ENCODE data around the gene PSKH1.

DNA sequence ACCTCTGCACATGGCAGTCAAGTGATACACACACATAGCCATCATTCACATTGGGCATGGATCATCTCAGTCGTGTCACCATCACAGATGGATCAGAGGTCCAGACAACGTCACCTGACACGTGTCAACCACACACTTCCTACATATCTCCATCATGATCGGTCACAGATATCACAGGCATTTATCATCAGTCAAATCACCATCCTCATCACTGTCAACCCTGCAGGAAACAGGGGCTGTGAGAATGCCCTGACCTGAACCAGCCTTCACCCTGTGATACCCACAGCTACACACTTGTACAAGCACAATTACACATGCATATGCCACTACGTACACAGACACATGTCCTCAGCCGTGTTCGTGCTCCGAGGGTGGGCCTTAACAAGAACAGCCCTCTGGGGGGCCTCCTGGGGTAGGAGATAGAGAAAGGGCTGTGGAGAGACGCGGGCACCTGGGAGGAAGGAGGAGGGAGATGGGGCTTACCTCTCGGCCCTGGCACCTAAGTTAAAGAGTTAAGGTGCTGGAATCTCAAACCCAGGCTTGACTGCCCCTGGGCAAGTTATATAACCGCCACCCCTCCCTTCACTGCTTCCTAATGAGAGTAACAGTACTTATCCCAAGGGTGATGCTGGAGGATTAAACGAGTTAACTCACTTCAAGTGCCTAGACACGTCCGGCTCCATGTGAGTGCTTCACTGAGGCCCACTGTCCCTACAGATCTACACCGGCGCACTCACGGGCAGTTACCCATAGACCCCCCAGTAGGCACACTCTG, 74.3 kb downstream of the PSKH1 start:
- TF ChIP-seq, protein P1, sequence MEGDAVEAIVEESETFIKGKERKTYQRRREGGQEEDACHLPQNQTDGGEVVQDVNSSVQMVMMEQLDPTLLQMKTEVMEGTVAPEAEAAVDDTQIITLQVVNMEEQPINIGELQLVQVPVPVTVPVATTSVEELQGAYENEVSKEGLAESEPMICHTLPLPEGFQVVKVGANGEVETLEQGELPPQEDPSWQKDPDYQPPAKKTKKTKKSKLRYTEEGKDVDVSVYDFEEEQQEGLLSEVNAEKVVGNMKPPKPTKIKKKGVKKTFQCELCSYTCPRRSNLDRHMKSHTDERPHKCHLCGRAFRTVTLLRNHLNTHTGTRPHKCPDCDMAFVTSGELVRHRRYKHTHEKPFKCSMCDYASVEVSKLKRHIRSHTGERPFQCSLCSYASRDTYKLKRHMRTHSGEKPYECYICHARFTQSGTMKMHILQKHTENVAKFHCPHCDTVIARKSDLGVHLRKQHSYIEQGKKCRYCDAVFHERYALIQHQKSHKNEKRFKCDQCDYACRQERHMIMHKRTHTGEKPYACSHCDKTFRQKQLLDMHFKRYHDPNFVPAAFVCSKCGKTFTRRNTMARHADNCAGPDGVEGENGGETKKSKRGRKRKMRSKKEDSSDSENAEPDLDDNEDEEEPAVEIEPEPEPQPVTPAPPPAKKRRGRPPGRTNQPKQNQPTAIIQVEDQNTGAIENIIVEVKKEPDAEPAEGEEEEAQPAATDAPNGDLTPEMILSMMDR (conservative IDR thresholded peaks at IDR 0.05; ENCODE audit: low read depth, low read length) = no peak
- TF ChIP-seq EZH2 (IDR thresholded peaks at IDR 0.05; ENCODE audit: borderline replicate concordance, low read depth, low read length, poor library complexity, severe bottlenecking) = no peak

All from A673 (cell line).